Measurements from ENCODE around the gene KIF13A.
A peak's percentile ranks its signal among the peaks of the same experiment; 100 is the strongest.
"Not testable (repeated sequence)": the region's sequence is repeated elsewhere in the genome, so short reads cannot be mapped to it uniquely, and the experiment has no call there.

The KIF13A gene

GRCh38 chr6:17894191-17894590 lies 93.2 kb downstream of the KIF13A start:
- no peaks in the 10 kb centered on the region for H3K27me3 ChIP-seq (ENCODE audit: insufficient read depth, poor library complexity, severe bottlenecking)
- no peak overlapping the region for H3K27ac ChIP-seq (replicated peaks)
- no peak for TF ChIP-seq POLR2AphosphoS5 (IDR thresholded peaks at IDR 0.05; ENCODE audit: low read depth)
- no peak for TF ChIP-seq REST (IDR thresholded peaks at IDR 0.05; ENCODE audit: insufficient replicate concordance, low read depth)
- TF ChIP-seq, protein P1, sequence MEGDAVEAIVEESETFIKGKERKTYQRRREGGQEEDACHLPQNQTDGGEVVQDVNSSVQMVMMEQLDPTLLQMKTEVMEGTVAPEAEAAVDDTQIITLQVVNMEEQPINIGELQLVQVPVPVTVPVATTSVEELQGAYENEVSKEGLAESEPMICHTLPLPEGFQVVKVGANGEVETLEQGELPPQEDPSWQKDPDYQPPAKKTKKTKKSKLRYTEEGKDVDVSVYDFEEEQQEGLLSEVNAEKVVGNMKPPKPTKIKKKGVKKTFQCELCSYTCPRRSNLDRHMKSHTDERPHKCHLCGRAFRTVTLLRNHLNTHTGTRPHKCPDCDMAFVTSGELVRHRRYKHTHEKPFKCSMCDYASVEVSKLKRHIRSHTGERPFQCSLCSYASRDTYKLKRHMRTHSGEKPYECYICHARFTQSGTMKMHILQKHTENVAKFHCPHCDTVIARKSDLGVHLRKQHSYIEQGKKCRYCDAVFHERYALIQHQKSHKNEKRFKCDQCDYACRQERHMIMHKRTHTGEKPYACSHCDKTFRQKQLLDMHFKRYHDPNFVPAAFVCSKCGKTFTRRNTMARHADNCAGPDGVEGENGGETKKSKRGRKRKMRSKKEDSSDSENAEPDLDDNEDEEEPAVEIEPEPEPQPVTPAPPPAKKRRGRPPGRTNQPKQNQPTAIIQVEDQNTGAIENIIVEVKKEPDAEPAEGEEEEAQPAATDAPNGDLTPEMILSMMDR (IDR thresholded peaks at IDR 0.05; ENCODE audit: insufficient read depth, low read length), result no peak
- TF ChIP-seq SPI1 (IDR thresholded peaks at IDR 0.05; ENCODE audit: borderline replicate concordance, low read depth), result no peak
- TF ChIP-seq GABPA (IDR thresholded peaks at IDR 0.05; ENCODE audit: low read depth), result no peak
- DNase-seq (ENCODE audit: low read depth in 1 of 2, low spot score in 1 of 2), result no peak
- no peak overlapping the region for H3K4me3 ChIP-seq (replicated peaks; ENCODE audit: insufficient read depth, low read length)

DNA sequence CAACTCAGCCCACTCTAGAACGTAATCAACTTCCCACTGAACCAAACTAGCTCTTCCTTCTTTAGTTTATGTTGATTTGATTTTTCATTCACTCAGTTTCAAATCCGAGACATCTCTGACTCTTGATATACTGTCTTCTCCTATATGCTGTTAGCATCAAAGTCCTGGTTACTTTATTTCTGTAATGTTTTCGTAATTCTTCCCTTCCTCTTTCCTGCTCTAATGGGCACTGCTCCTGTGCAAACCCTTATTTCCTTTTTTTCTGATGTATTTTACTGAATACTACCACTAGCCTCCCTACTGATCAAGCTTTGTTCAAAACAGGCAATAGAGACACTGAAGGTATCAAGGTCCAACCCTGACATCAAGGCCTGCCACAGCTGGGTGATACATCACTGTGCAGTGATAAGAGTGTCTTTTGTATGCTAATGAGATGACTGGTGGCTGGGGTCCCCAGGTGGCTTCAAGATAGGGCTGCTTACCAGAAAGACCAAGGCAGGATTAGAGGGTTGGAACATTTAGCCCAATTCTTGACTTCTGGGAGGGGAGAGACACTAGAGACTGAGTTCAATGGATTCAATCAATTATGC lies 95.2 kb downstream of the KIF13A start:
- DNase-seq (ENCODE audit: low read depth in 1 of 2, low spot score in 1 of 2), result peak in 1 of 2 experiments; percentile 17
- Histone ChIP-seq H3K27me3 (ENCODE audit: insufficient read depth, poor library complexity, severe bottlenecking) (no peaks in the 10 kb centered on the region), H3K4me3 (replicated peaks; ENCODE audit: insufficient read depth, low read length) (no peak overlapping the region), H3K27ac (replicated peaks) (no peak overlapping the region)
- TF ChIP-seq REST (IDR thresholded peaks at IDR 0.05; ENCODE audit: insufficient replicate concordance, low read depth) (no peak), SPI1 (IDR thresholded peaks at IDR 0.05; ENCODE audit: borderline replicate concordance, low read depth) (peak; percentile 70; the same call in 1 of the 2 replicates)

DNA sequence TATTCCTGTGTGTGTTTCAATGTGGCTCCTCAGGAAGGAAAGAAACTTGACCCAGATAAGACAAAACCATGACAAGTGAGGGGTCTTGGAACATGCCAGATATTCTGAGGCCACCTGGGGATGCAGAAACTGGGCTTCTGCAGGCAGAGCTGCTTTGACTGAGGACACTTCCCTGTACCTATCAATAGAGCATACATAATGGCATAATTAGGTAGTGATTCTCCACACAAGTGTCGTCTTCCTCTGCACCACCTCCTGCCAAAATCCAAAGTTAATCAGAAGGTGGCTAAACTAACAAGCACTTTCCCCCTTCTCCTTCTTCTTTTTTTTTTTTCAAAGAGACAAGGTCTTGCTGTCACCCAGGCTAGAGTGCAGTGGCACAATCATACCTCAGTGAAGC lies 97.1 kb downstream of the KIF13A start:
- no peak for DNase-seq (ENCODE audit: low read depth in 1 of 2, low spot score in 1 of 2)
- H3K27me3 ChIP-seq (ENCODE audit: insufficient read depth, poor library complexity, severe bottlenecking), result no peaks in the 10 kb centered on the region
- H3K4me3 ChIP-seq (replicated peaks; ENCODE audit: insufficient read depth, low read length), result no peak overlapping the region
- H3K27ac ChIP-seq (replicated peaks), result no peak overlapping the region
- TF ChIP-seq POLR2AphosphoS5 (IDR thresholded peaks at IDR 0.05; ENCODE audit: low read depth), result no peak
- TF ChIP-seq, protein P1 (IDR thresholded peaks at IDR 0.05; ENCODE audit: insufficient read depth, low read length), result no peak
- TF ChIP-seq REST (IDR thresholded peaks at IDR 0.05; ENCODE audit: insufficient replicate concordance, low read depth), result no peak
- TF ChIP-seq SPI1 (IDR thresholded peaks at IDR 0.05; ENCODE audit: borderline replicate concordance, low read depth), result no peak
- TF ChIP-seq GABPA (IDR thresholded peaks at IDR 0.05; ENCODE audit: low read depth), result no peak

- DNase-seq (ENCODE audit: low read depth in 1 of 2, low spot score in 1 of 2); H3K4me3 ChIP-seq (replicated peaks; ENCODE audit: insufficient read depth, low read length); H3K27me3 ChIP-seq (ENCODE audit: insufficient read depth, poor library complexity, severe bottlenecking); H3K27ac ChIP-seq (replicated peaks): not testable (repeated sequence)
These were observed 97.7 kb downstream of the KIF13A start for GRCh38 chr6:17889777-17890176.

Measured in HL-60 (cell line).